SH-SY5Y (cell line): ENCODE data around the gene RBBP8NL.

Source experiments
- GATA2 ChIP-seq: IDR thresholded peaks from 2 replicates; pipeline ENCODE4 v1.6.1; 2011; ENCODE audit warnings: mild to moderate bottlenecking, low read depth, low read length
- GATA3 ChIP-seq: IDR thresholded peaks from 2 replicates; pipeline ENCODE4 v1.6.1; 2011; ENCODE audit warnings: low read depth, mild to moderate bottlenecking, low read length, moderate library complexity

Gene RBBP8NL

DNA sequence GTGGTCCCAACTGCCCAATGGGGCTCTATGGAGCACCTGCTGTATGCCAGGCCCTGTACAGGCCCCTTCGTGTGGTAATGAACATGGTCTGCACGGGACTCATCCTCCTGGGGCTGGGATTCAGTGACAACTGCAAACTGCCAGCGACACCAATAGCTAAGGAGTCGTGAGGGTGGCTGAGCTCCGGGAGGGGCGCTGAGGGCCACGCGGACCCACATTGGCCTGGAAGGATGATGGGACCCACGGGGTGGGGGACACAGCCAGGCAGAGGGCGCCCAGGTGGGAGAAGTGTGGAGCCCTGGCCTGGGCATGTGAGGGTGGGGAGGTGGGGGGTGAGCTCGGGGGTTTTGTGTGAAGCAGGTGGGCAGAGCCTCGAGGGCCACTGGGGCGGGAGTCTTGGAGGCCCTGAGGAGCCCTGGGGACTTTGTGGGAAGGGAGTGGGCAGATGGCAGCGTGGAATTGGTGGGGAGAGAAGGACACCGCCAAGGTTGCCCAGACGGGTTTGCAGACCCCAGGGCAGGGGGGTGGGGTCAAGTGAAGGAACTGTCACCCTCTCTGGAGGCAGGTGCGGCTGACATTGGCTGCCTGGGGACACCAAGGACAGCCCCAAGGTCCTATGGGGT lies 26.0 kb upstream of the RBBP8NL start:
- TF ChIP-seq GATA3 (no peak), GATA2 (no peak)

DNA sequence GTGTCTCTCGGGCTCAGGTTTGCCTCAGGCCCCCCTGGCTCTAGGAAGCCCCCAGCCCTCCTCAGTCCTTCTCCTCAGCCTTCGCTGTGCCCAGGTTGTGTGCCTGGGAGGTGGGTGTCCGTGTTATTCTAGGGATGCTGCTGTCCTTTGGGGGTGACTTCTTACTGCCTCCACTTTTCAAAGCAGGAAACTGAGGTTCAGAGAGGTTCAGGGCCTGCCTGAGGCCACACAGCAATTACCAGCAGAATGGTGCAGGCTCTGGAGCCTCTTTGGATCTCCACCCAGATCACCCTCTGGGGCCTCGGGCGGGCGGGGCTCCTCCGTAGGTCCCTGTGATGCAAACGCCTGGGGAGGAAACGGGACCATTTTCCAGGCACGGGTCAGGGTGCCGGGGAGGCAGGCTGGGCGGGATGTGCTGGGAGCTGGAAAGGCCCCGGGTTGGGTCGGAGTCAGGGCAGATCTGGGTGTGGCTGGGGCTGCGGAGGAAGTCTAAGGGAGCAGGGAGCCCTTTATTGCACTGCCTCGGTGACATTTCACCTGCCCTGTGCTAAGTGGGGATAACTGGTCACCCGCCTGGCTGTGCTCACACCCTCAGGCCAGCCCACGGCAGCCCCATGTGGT lies 25.2 kb upstream of the RBBP8NL start:
- TF ChIP-seq GATA2: no peak
- TF ChIP-seq GATA3: no peak

DNA sequence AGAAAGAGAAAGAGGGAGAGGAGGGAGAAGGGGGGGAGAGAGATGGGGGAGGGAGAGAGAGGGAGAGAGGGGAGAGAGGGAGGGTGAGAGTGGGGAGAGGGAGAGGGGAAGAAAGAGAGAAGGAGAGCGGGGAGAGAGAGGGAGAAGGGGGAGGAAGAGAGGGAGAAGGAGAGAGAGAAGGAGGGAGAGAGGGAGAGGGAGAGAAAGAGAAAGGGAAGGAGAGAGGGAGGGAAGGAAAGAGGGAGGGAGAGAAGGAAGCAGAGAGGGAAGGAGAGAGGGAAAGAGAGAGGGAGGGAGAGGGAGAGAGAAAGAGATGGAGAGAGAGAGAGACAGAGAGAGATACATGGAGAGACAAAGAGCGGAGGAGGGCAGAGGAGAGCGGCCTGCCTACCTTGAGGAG lies 24.6 kb upstream of the RBBP8NL start:
- TF ChIP-seq GATA3 (no peak), GATA2 (no peak)

DNA sequence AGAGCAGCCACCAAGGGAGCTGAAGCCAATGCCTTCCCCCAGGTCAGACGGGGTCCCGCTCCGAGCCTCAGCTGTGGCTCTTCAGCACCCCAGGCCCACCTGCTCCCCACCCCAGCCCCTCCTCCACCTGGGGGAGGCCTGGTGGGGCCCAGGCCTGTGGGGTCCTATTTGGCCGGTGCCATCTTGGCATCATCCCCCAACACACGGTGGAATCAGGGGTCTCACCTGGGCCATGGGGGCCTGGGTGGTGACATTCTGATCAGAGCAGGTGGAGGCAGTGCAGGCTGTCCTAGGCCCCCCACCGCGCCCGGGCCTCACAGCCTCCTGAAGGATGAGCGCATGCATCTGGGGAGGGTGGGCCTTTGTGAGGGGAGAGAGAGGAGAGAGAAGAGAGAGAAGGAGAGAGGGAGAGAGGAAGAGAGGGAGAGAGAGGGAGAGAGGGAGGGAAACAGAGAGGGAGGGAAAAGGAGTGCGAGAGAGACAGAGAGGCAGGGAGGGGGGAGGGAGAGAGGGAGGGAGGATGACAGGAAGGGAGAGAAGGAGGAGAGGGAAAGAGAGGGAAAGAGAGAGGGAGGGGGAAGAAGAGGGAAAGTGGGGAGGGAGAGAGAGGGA lies 23.9 kb upstream of the RBBP8NL start:
- TF ChIP-seq GATA2: no peak
- TF ChIP-seq GATA3: no peak

DNA sequence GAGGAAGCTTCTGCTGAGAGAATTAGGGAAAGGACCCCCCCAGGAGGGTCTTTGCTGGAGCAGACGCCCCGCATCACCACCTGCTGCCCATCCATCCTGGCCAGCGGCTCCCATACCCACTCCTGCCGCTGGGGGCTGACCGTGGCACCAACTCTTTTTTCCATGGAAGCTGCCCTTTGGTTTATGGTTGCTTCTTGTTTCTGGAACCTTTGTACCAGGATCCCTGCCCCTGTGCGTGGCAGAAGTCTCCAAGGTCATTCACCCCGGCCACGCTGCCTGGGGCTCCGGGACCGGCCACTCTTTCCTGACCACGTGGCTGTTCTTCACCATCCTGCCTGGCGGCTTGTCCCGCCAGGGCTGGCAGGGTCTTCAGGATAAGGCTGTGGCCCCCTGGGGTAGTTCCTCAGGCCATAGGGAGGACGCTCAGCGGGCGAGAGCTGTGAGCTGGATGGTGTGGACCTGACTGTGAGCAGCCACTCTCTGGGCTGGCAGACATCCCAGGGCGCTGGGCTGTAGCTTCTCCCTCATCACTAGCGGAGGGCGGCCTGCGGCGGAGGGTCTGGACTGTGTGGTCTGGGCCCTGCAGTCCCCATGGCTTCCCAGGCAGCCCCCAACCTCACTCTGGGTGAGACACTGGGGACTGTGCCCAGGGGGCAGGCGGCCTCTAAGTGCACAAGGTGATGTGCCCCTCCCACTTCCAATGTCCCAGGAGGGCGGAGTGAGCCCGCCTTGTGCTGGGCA lies 22.8 kb upstream of the RBBP8NL start:
- TF ChIP-seq GATA3: no peak
- TF ChIP-seq GATA2: no peak

DNA sequence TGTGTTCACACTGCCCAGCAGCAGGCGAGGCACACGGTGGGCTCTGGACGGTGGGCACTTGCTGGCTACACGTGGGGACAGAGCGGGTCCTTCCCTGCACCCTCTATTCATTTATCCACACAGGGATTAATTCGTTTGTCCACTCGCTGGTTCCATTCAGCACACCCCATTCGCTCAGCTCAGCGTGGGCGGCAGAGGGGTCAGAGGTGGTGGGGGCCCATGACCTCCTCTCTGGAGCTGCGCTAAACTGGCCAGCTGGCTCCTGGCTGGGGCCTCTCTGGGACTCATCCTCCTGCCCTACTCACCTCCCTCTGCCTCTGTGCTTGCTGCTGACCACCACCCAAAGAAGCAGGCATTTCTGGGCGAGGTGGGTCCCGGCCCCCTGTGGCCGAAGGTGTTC lies 21.4 kb upstream of the RBBP8NL start:
- TF ChIP-seq GATA2: no peak
- no peak for TF ChIP-seq GATA3

DNA sequence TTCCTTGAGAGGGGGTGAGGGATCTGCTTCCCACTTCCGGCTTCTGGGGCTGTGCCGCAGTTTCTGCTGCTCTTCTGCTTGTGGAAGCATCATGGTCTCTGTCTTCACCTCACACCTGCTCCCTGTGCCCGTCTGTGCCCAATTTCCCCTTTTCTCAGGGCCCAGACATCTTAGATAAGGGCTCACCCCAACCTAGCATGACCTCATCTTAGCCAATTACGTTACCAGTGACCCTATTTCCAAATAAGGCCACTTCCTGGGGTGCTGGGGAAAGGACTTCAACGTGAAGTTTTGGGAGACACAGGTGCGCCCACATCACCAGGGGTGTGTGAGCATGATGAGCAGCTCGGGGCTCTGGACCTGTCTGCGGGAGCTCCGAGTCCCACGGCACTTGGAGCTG lies 20.7 kb upstream of the RBBP8NL start:
- no peak for TF ChIP-seq GATA3
- no peak for TF ChIP-seq GATA2

DNA sequence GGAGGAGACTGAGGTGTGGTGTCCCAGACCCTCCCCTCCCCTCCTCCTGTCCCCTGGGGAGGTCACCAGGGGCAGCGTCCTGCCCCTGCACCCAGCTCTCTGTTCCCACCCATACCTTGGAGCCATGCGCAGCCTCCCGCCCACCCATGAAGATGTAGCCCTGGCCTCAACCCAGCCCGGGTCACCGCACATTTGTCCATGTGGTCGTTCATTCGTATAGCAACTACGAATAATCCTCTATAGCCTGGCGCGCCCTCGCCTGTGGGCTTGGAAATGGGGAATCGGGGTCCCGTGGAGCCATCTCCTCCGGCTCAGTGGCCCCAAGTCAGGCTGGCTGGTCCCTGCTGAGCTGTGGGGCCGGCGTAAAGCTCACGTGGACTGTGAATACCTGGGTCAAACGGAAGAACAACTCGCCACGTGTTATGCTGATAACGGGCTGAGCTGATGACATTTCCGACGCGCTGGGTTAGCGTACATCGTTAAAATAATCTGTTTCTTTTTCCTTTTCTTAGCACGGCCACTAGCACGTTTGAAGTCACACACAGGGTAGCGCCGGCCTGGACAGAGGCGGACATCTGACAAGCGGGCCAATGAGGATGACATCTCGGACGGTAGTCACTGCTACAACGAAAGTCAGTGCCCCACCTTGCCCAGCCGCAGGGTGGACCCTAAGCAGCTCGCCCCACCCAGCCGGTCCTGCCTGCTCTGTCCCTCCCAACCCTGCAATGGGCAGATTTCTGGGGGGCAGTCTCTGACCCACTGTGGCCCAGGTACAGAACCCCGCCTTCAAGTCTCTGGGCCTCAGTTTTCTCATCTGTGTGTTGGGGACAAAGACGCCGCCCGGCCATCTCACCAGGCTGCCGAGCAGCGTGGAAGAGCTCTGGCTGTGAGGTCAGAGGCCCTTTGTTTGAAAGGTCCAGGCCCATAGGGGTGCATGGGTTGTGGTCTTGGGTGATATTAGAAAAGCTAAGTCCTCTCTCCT lies 19.8 kb upstream of the RBBP8NL start:
- TF ChIP-seq GATA2 (no peak), GATA3 (no peak)

DNA sequence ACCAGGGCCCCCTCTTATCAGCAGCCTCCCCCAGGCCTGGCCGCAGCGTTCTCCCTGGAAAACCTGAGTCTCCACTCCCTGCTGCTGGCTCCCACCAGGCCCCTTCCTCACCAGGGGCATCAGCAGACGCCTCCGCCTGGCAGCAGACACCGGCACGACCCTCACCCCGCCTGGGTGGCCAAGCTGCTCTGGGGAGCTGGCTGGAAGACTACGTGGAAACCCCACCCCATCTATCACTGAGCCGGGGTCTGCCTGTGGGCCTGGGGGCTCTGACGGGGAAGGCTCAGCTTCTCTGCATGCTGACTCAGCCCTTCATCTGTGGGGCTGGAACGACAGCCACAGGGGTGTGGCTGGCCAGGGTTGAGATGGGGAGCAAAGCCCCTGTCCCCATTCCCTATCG lies 19.1 kb upstream of the RBBP8NL start:
- TF ChIP-seq GATA3 (no peak), GATA2 (no peak)

DNA sequence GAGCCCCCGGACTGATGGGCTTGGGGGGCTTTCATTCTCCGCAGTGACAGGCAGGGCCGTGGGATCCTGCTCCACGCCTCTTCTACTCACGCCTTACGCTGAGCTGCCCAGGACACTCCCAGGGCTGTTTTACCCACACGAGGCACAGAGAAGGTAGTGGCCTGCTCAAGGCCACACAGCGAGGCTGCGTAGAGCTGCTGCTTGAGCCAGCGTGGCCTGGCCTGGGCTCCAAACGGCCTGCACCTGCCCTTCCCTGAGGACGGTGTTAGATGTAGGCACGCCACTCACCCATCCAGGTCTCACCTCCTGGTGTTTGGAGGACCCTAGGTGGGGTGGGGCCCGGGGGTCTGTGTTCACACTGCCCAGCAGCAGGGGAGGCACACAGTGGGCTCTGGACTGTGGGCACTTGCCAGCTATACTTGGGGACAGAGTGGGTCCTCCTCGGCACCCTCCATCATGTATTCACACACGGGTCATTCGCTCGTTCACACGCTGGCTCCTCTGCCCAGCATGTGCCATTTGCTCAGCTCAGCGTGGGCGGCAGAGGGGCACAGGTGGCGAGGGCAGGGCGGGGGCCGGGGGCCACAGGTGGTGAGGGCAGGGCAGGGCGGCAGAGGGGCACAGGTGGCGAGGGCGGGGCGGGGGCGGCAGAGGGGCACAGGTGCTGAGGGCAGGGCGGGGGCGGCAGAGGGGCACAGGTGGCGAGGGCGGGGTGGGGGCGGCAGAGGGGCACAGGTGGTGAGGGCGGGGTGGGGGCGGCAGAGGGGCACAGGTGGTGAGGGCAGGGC lies 18.4 kb upstream of the RBBP8NL start:
- TF ChIP-seq GATA3 (no peak), GATA2 (no peak)

DNA sequence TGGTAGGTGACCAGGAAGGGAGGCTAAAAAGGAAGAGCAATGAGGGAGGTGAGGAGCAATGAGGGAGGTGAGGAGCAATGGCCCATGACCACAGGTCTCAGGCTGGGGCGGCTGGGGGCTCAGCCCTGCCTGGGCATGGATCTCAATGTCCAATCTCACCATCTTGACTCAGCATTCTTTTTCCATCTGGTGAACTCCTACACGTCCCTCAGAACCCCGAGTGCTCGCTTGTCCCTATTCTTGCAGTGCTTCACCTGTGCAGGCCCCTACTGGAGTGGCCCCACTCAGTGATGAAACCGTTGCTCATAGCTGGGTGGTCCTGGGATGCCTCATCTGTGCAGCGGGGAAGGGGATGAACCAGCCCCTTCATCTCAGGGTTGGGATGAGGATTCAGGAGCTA lies 16.9 kb upstream of the RBBP8NL start:
- TF ChIP-seq GATA3 (no peak), GATA2 (no peak)

DNA sequence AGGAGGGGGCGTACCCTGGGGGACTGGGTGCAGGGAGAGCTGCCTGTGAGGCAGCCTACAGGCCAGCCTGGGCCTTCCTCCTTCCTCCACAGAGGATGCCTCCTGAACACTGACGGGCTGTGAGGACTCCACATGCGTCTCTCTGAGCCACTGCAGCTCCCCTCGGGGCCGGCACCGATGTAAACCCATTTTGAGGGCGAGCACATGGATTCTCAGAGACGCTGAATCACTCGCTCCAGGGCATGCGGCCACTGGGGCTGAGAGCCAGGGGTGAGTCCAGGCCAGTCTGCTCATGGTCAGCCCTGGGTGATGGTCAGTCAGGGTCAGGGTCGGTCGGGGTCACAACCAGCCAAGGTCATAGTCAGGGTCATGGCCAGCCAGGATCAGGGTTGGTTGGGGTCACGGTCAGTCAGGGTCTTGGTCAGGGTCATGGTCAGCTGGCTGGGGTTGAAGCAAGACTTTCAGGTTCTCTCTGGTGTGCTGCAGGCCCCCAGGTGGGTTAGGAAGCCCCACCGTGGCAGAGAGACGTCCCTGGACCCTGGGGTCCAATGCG lies 14.7 kb upstream of the RBBP8NL start:
- TF ChIP-seq GATA3 (no peak), GATA2 (no peak)

DNA sequence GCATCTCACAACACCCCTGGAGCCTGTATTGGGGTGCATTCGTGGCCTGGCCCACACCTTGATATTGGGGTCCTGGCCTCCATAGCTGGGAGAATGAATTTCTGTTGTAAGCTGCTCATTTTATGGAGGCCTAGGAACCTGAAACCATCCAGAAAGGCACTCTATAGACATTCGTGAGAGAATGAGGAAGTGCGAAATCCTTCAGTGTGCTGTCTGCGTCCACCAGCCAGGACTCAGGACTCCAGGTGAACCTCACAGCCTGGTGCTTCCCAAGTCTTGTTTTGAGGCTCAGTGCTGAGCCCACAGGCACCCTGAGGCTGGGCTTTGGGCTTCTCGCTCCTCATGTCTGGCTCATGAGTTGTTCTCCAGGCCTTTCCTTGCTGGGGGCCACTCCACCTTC lies 11.9 kb upstream of the RBBP8NL start:
- TF ChIP-seq GATA3 (no peak), GATA2 (no peak)

DNA sequence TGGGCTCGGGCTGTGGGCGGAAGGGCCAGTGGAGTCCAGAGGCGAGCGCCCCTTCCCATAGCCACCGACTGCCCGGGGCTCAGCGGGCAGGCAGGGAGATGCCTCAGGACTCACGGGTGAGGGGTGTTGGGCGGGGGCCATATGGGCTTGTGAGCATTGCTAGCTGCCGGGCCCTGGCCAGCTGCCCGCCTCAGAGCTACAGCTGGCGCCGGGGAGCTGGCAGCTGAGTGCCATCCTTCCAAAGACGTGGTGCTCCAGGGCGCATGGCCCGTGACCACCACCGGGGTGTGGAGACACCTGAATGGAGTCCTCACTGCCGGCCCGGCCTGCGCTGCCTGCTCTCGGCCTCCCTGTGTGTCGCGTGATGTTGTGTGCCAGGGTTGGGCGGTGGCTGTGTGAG lies 10.6 kb upstream of the RBBP8NL start:
- TF ChIP-seq GATA2 (no peak), GATA3 (no peak)
